Right lobe of liver (tissue), 4 donors: ENCODE results near the gene TRRAP.

Experiments used
- CTCF ChIP-seq, 4 donors: fragments of 200-600 bp in 3 of 4; fragments of 450-650 bp in 1 of 4; IDR thresholded peaks; one replicate each; pipeline versions ENCODE4 v1.5.1 to v1.8.0; 2016 to 2022; ENCODE audit warnings: antibody characterized with exemption in 4 of 4, mild to moderate bottlenecking in 2 of 4
- POLR2A ChIP-seq: fragments of 450-650 bp; IDR thresholded peaks from one replicate; pipeline ENCODE4 v1.6.1; 2017; ENCODE audit warnings: antibody characterized with exemption, mild to moderate bottlenecking
- donor health status: DM: no; HTN: no; CAD: no.
- donor health status: DM: no; HTN: no; CAD: no.
- donor health status: DM: no; HTN: yes; CAD: no.

- no peak for TF ChIP-seq POLR2A
- TF ChIP-seq CTCF (IDR thresholded peaks at IDR 0.05): no peak
These were observed 43.5 kb downstream of the TRRAP start for GRCh38 chr7:98921608-98922372.
